Superior temporal gyrus (tissue), 1 donor: ENCODE results near the gene MTARC1.

Experiments
- DNase-seq: peaks from one replicate; pipeline ENCODE4 v3.0.0-alpha.2; 2016; ENCODE audit errors: extremely low spot score

MTARC1 gene

DNA sequence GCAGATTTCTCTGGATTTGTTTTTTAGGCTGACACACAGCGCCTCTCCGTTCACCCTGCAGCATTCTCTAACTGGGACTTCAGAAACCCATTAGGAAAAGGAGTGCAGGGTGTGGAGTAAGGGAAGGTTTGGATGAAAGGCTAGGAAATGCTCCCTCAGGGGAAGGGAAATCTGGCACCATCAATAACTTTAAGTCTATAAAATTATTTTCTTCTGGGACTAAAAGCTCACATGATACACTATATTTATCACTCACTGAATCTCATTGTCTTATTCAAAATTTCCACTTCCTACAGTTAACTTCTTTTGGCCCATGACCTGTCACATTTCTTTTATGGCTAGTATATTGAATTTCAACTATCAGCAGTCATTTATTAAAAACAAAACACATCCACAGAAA lies 46.7 kb downstream of the MTARC1 start:
- no peak for DNase-seq

- no peak for DNase-seq
Measured at GRCh38 chr1:220834155-220834870, 47.6 kb downstream of the MTARC1 start.
